Upper lobe of left lung (tissue), 4 donors: ENCODE measurements around the gene SELL.

Source experiments
- POLR2A ChIP-seq, 4 donors: fragments of 450-650 bp; IDR thresholded peaks; one replicate each; pipeline ENCODE4 v1.5.1; 2016 to 2017; ENCODE audit warnings: antibody characterized with exemption in 4 of 4, mild to moderate bottlenecking in 2 of 4
- TF ChIP-seq, protein P1 (sequence below), 6 experiments: fragments of 450-650 bp in 4 of 6; fragments of 200-600 bp in 2 of 6; sonication (generic) in 2 of 6; IDR thresholded peaks; one replicate each; pipeline ENCODE4 v1.5.1; 2016 to 2019; ENCODE audit warnings: antibody characterized with exemption in 6 of 6

DNA sequence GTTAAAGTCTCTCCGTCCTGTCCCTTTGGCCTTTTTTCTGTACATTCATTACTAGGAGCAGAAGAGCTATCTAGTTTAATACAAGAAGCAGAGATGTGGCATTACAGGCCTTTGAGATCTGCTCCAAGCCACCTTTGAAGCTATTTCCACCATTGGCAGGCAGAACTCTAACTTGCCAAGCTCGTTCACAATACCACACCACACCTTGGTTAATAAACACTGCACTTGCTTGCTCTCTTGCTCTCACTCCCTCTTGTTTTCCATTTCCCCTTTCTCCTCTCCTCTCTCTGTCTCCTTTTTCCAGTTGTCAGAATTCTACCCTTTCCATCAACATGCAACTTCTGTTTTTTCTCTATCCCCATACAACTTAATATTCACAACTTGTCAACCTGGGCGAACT is 15.4 kb upstream of the SELL start:
- TF ChIP-seq, protein P1, sequence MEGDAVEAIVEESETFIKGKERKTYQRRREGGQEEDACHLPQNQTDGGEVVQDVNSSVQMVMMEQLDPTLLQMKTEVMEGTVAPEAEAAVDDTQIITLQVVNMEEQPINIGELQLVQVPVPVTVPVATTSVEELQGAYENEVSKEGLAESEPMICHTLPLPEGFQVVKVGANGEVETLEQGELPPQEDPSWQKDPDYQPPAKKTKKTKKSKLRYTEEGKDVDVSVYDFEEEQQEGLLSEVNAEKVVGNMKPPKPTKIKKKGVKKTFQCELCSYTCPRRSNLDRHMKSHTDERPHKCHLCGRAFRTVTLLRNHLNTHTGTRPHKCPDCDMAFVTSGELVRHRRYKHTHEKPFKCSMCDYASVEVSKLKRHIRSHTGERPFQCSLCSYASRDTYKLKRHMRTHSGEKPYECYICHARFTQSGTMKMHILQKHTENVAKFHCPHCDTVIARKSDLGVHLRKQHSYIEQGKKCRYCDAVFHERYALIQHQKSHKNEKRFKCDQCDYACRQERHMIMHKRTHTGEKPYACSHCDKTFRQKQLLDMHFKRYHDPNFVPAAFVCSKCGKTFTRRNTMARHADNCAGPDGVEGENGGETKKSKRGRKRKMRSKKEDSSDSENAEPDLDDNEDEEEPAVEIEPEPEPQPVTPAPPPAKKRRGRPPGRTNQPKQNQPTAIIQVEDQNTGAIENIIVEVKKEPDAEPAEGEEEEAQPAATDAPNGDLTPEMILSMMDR (IDR thresholded peaks at IDR 0.05) = no peak
- no peak for TF ChIP-seq POLR2A (IDR thresholded peaks at IDR 0.05)
